Muscle layer of duodenum (tissue), 2 donors: ENCODE measurements around the gene EML6.

Experiments used
- H3K27ac ChIP-seq: one replicate; pipeline ENCODE4 v1.7.0; 2013; ENCODE audit warnings: mild to moderate bottlenecking, low read length
- H3K27me3 ChIP-seq: one replicate; pipeline ENCODE4 v1.7.0; 2013; ENCODE audit warnings: low read depth, mild to moderate bottlenecking, control low read depth, low read length
- H3K36me3 ChIP-seq, 2 donors: one replicate each; pipeline ENCODE4 v1.7.0; 2013; ENCODE audit warnings: low read length in 2 of 2, control low read depth in 1 of 2, mild to moderate bottlenecking in 1 of 2; ENCODE audit not compliant: insufficient read depth in 2 of 2, control insufficient read depth in 1 of 2
- H3K4me1 ChIP-seq, 2 donors: one replicate each; pipeline ENCODE4 v1.7.0; 2013; ENCODE audit warnings: low read length in 2 of 2, mild to moderate bottlenecking in 2 of 2, control low read depth in 1 of 2, moderate library complexity in 1 of 2; ENCODE audit not compliant: insufficient read depth in 2 of 2, control insufficient read depth in 1 of 2
- H3K4me3 ChIP-seq, 2 donors: one replicate each; pipeline ENCODE4 v1.7.0; 2013; ENCODE audit warnings: low read length in 2 of 2, low read depth in 1 of 2, mild to moderate bottlenecking in 1 of 2
- H3K9me3 ChIP-seq, 2 donors: one replicate each; pipeline ENCODE4 v1.7.0; 2013; ENCODE audit warnings: low read length in 2 of 2, control low read depth in 1 of 2, mild to moderate bottlenecking in 1 of 2; ENCODE audit not compliant: control insufficient read depth in 1 of 2
- donor health status: healthy.

Gene EML6

GRCh38 chr2:54855434-54855833 lies 132.0 kb downstream of the EML6 start:
- no peak overlapping the region for H3K4me3 ChIP-seq
- no peak overlapping the region for H3K27ac ChIP-seq
- no peaks in the 10 kb centered on the region for H3K27me3 ChIP-seq
- H3K9me3 ChIP-seq = no peaks in the 10 kb centered on the region
- H3K4me1 ChIP-seq = no peaks in the 10 kb centered on the region
- H3K36me3 ChIP-seq = no peaks in the 10 kb centered on the region

DNA sequence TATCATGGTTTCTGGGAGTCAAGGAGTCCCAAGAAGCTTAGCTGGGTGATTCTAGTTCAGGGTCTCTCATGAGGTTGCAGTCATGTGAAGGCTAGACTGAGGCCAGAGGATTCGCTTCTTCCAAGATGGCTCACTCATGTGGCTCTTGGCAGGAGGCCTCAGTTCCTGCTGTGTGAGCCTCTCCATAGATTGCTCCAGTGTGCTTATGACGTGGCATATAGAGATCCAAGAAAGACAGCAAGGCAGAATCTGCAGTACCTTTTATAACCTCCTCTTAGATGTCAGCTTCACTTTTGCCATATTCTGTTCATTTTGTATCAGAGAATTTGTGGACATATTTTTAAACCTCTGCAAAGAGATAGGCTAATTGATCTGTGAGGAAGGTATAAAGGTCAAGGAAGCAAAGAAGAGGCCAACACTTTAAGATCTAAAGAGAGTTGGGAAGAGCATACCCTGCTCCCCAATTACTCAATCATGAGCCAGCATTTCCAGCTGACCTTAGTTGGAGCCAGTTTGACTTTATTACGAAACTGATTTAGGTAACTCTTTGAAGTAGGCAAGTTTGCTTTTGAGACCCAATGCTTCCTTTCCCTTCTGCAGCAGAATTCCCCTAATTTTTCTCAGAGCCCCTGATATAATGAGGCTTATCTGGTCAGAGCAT lies 134.7 kb downstream of the EML6 start:
- no peaks in the 10 kb centered on the region for H3K27me3 ChIP-seq

DNA sequence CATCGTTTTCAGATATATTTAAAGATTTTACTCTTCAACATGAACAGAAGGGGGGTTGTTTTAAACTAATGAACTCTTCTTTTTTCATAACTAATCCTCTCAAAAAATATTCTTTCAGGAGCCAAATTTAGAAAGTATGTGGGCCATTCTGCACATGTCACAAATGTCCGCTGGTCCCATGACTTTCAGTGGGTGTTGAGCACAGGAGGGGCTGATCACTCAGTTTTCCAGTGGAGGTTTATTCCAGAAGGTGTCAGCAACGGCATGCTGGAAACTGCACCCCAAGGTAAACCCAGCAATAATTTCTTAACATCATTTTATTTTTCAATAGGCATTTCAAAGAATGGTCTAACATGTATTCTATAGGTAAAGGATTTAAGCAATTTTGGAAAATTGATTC lies 136.0 kb downstream of the EML6 start:
- H3K9me3 ChIP-seq = no peaks in the 10 kb centered on the region
- H3K27ac ChIP-seq = no peak overlapping the region
- no peak overlapping the region for H3K4me3 ChIP-seq
- H3K27me3 ChIP-seq = no peaks in the 10 kb centered on the region
- no peaks in the 10 kb centered on the region for H3K36me3 ChIP-seq
- H3K4me1 ChIP-seq = no peaks in the 10 kb centered on the region

More for the DNA sequence above, 134.7 kb downstream of the EML6 start:
- H3K4me1 ChIP-seq = no peaks in the 10 kb centered on the region
- H3K9me3 ChIP-seq = no peaks in the 10 kb centered on the region
- no peak overlapping the region for H3K27ac ChIP-seq
- H3K4me3 ChIP-seq = no peak overlapping the region
- no peaks in the 10 kb centered on the region for H3K36me3 ChIP-seq

DNA sequence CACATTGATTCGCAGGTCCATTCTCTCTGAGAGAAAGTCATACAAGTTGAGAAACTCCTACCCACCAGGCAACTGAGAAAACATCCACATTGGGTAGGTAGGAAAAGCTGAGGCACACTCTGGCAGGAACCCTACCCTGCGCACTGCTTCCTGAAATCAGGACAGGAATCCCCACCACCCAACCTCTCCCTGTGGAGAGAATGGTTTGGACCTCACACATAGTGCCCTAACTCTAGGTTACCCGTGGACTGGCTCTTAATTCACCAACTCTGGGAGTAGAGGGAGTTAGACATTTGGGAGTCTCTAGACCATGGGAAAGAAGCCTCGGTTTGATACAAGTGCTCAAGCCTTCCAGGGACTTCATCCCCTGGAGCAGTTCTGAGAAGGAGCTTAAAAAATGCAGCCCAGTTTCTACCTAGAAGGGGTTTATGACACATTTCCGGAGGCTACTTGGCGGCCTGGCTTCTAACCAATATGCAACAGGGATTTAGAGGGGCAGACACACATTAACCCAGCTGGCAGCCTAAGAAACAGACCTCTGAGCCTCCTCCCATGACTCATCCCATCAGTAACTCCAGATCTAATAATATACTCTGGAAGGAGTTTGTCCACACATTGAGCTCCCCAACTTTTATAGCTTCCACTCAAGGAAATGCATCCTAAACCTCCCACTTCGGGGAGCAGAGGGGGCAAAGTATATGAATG lies 136.7 kb downstream of the EML6 start:
- Histone ChIP-seq H3K36me3 (no peaks in the 10 kb centered on the region), H3K9me3 (no peaks in the 10 kb centered on the region), H3K27me3 (no peaks in the 10 kb centered on the region), H3K27ac (no peak overlapping the region), H3K4me1 (no peaks in the 10 kb centered on the region), H3K4me3 (no peak overlapping the region)

GRCh38 chr2:54862229-54862628 lies 138.8 kb downstream of the EML6 start:
- no peaks in the 10 kb centered on the region for H3K4me1 ChIP-seq
- no peak overlapping the region for H3K27ac ChIP-seq
- no peaks in the 10 kb centered on the region for H3K36me3 ChIP-seq
- H3K4me3 ChIP-seq = no peak overlapping the region
- no peaks in the 10 kb centered on the region for H3K27me3 ChIP-seq
- H3K9me3 ChIP-seq = no peaks in the 10 kb centered on the region

GRCh38 chr2:54862742-54863141 lies 139.3 kb downstream of the EML6 start:
- no peaks in the 10 kb centered on the region for H3K36me3 ChIP-seq
- H3K4me1 ChIP-seq = no peaks in the 10 kb centered on the region

DNA sequence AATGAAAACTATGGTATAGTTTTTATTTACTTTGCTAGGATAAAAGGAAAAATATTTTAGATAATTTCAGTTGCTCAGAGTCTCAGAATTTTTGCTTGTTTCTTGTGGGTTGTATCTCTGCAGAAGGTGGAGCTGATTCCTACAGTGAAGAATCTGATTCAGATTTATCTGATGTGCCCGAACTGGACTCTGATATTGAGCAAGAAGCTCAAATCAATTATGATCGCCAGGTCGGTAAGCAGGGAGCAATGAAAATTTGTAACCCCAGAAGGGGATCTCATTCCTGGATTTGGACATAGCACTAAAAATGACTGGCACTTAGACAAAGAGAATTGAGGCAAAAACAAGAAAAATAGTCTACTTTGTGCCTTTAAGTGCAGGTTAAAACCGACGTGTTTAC lies 140.2 kb downstream of the EML6 start:
- Histone ChIP-seq H3K4me3 (no peak overlapping the region), H3K4me1 (no peaks in the 10 kb centered on the region), H3K27ac (no peak overlapping the region), H3K9me3 (no peaks in the 10 kb centered on the region), H3K36me3 (no peaks in the 10 kb centered on the region), H3K27me3 (no peaks in the 10 kb centered on the region)

More at GRCh38 chr2:54862742-54863141, 139.3 kb downstream of the EML6 start:
- H3K9me3 ChIP-seq = no peaks in the 10 kb centered on the region
- H3K27ac ChIP-seq = no peak overlapping the region
- no peak overlapping the region for H3K4me3 ChIP-seq
- no peaks in the 10 kb centered on the region for H3K27me3 ChIP-seq

- H3K4me3 ChIP-seq = no peak overlapping the region
- H3K9me3 ChIP-seq = no peaks in the 10 kb centered on the region
- no peaks in the 10 kb centered on the region for H3K36me3 ChIP-seq
- no peaks in the 10 kb centered on the region for H3K4me1 ChIP-seq
- H3K27me3 ChIP-seq = no peaks in the 10 kb centered on the region
- H3K27ac ChIP-seq = no peak overlapping the region
Observed at GRCh38 chr2:54864096-54864495, 140.6 kb downstream of the EML6 start.

- Histone ChIP-seq H3K4me1 (no peaks in the 10 kb centered on the region), H3K36me3 (no peaks in the 10 kb centered on the region), H3K9me3 (no peaks in the 10 kb centered on the region), H3K27me3 (no peaks in the 10 kb centered on the region), H3K27ac (no peak overlapping the region), H3K4me3 (no peak overlapping the region)
Observed at GRCh38 chr2:54864727-54865126, 141.3 kb downstream of the EML6 start.

GRCh38 chr2:54866179-54866578 lies 142.7 kb downstream of the EML6 start:
- Histone ChIP-seq H3K9me3 (no peaks in the 10 kb centered on the region), H3K27ac (no peak overlapping the region), H3K36me3 (no peaks in the 10 kb centered on the region), H3K4me1 (no peaks in the 10 kb centered on the region), H3K27me3 (no peaks in the 10 kb centered on the region), H3K4me3 (no peak overlapping the region)

DNA sequence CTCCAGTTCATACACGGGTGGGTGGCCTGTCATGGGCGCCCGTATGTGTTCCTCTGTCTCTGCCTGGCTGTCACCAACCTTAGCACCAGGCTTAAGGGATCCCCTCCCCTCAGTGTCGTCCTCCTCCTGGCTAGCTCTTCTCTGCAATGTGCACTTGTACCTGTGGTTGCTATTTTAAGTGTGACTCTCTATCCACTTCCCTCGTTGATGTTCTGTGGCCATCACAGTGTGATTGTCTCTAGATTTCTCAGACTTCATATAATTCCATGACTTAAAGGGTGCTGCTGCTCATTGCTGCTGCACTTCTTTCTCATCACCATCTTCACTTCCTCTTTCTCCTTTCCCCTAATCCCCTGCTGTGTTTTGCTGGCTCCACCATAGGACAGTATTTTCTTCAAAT lies 143.4 kb downstream of the EML6 start:
- H3K36me3 ChIP-seq = no peaks in the 10 kb centered on the region
- H3K4me1 ChIP-seq = no peaks in the 10 kb centered on the region
- no peaks in the 10 kb centered on the region for H3K27me3 ChIP-seq
- H3K27ac ChIP-seq = no peak overlapping the region
- no peaks in the 10 kb centered on the region for H3K9me3 ChIP-seq
- H3K4me3 ChIP-seq = no peak overlapping the region

- Histone ChIP-seq H3K36me3 (no peaks in the 10 kb centered on the region), H3K4me1 (no peaks in the 10 kb centered on the region), H3K9me3 (no peaks in the 10 kb centered on the region), H3K27me3 (no peaks in the 10 kb centered on the region), H3K4me3 (no peak overlapping the region), H3K27ac (no peak overlapping the region)
Observed at GRCh38 chr2:54867457-54867856, 144.0 kb downstream of the EML6 start.
